Activated T-cell treated with anti-CD3 and anti-CD28 coated beads, Interleukin-2, amount 50 U/mL, for 24 hours (primary cell): ENCODE measurements around the gene TMEM59.
"Not testable (repeated sequence)": the region's sequence is repeated elsewhere in the genome, so short reads cannot be mapped to it uniquely, and the experiment has no call there.

Experiments used
- DNase-seq: peaks from one replicate; pipeline ENCODE4 v3.0.0-alpha.2; 2020
- H3K27ac Mint-ChIP-seq: 2 replicates; pipeline ENCODE4 v1.8.0; 2020; ENCODE audit warnings: mild to moderate bottlenecking, mixed read lengths
- H3K27me3 Mint-ChIP-seq: 2 replicates; pipeline ENCODE4 v1.8.0; 2020; ENCODE audit warnings: mixed read lengths
- H3K36me3 Mint-ChIP-seq: 2 replicates; pipeline ENCODE4 v1.8.0; 2020; ENCODE audit warnings: low read depth, mixed read lengths
- H3K4me1 Mint-ChIP-seq: 2 replicates; pipeline ENCODE4 v1.8.0; 2020; ENCODE audit warnings: low read depth, mixed read lengths
- H3K4me3 Mint-ChIP-seq: 2 replicates; pipeline ENCODE4 v1.8.0; 2020; ENCODE audit warnings: mild to moderate bottlenecking, moderate library complexity, mixed read lengths
- H3K9me3 Mint-ChIP-seq: 2 replicates; pipeline ENCODE4 v1.8.0; 2020; ENCODE audit warnings: mixed read lengths

TMEM59 gene

GRCh38 chr1:53994516-53994915 lies 58.5 kb downstream of the TMEM59 start:
- not testable (repeated sequence) for H3K9me3 Mint-ChIP-seq, H3K36me3 Mint-ChIP-seq, DNase-seq, H3K27ac Mint-ChIP-seq, H3K4me3 Mint-ChIP-seq, H3K4me1 Mint-ChIP-seq, H3K27me3 Mint-ChIP-seq

- H3K4me1 Mint-ChIP-seq = peaks cover 6% of the 10 kb centered on the region
- no peak overlapping the region for H3K27ac Mint-ChIP-seq
- H3K4me3 Mint-ChIP-seq = no peak overlapping the region
- H3K27me3 Mint-ChIP-seq = peaks cover 3% of the 10 kb centered on the region
- no peaks in the 10 kb centered on the region for H3K36me3 Mint-ChIP-seq
- no peak for DNase-seq
- H3K9me3 Mint-ChIP-seq = no peaks in the 10 kb centered on the region
These were observed 60.7 kb downstream of the TMEM59 start for GRCh38 chr1:53992085-53992874.

- Mint-ChIP-seq H3K4me1 (peaks cover 17% of the 10 kb centered on the region), H3K4me3 (no peak overlapping the region), H3K27me3 (no peaks in the 10 kb centered on the region), H3K27ac (peak overlapping the region; percentile 51), H3K36me3 (no peaks in the 10 kb centered on the region), H3K9me3 (no peaks in the 10 kb centered on the region)
- DNase-seq = no peak
These were observed 65.1 kb downstream of the TMEM59 start for GRCh38 chr1:53987880-53988279.

GRCh38 chr1:53986458-53986857 lies 66.5 kb downstream of the TMEM59 start:
- peaks cover 22% of the 10 kb centered on the region for H3K4me1 Mint-ChIP-seq
- DNase-seq = no peak
- H3K36me3 Mint-ChIP-seq = no peaks in the 10 kb centered on the region
- no peak overlapping the region for H3K4me3 Mint-ChIP-seq
- H3K27ac Mint-ChIP-seq = no peak overlapping the region
- H3K27me3 Mint-ChIP-seq = no peaks in the 10 kb centered on the region
- no peaks in the 10 kb centered on the region for H3K9me3 Mint-ChIP-seq

GRCh38 chr1:53984726-53985125 lies 68.3 kb downstream of the TMEM59 start:
- Mint-ChIP-seq H3K27me3 (no peaks in the 10 kb centered on the region), H3K27ac (no peak overlapping the region), H3K4me1 (peaks cover 22% of the 10 kb centered on the region), H3K9me3 (no peaks in the 10 kb centered on the region), H3K4me3 (no peak overlapping the region), H3K36me3 (no peaks in the 10 kb centered on the region)
- no peak for DNase-seq

- no peaks in the 10 kb centered on the region for H3K27me3 Mint-ChIP-seq
- peaks cover 18% of the 10 kb centered on the region for H3K4me1 Mint-ChIP-seq
- no peak for DNase-seq
- H3K4me3 Mint-ChIP-seq = no peak overlapping the region
- no peak overlapping the region for H3K27ac Mint-ChIP-seq
- H3K36me3 Mint-ChIP-seq = no peaks in the 10 kb centered on the region
- H3K9me3 Mint-ChIP-seq = no peaks in the 10 kb centered on the region
These were observed 70.3 kb downstream of the TMEM59 start for GRCh38 chr1:53982763-53983104.

GRCh38 chr1:53982034-53982762 lies 70.8 kb downstream of the TMEM59 start:
- no peaks in the 10 kb centered on the region for H3K27me3 Mint-ChIP-seq
- no peak overlapping the region for H3K27ac Mint-ChIP-seq

GRCh38 chr1:53981220-53981619 lies 71.8 kb downstream of the TMEM59 start:
- Mint-ChIP-seq H3K4me1 (peaks cover 8% of the 10 kb centered on the region), H3K27ac (no peak overlapping the region), H3K4me3 (no peak overlapping the region), H3K36me3 (no peaks in the 10 kb centered on the region), H3K9me3 (no peaks in the 10 kb centered on the region), H3K27me3 (no peaks in the 10 kb centered on the region)
- DNase-seq = no peak

More at GRCh38 chr1:53982034-53982762, 70.8 kb downstream of the TMEM59 start:
- no peak overlapping the region for H3K4me3 Mint-ChIP-seq
- H3K4me1 Mint-ChIP-seq = peaks cover 15% of the 10 kb centered on the region
- DNase-seq = no peak
- no peaks in the 10 kb centered on the region for H3K9me3 Mint-ChIP-seq
- no peaks in the 10 kb centered on the region for H3K36me3 Mint-ChIP-seq

GRCh38 chr1:53979712-53980450 lies 73.1 kb downstream of the TMEM59 start:
- no peak overlapping the region for H3K4me3 Mint-ChIP-seq
- no peaks in the 10 kb centered on the region for H3K9me3 Mint-ChIP-seq
- no peak for DNase-seq
- peaks cover 8% of the 10 kb centered on the region for H3K36me3 Mint-ChIP-seq
- H3K27me3 Mint-ChIP-seq = no peaks in the 10 kb centered on the region
- H3K4me1 Mint-ChIP-seq = peaks cover 4% of the 10 kb centered on the region
- H3K27ac Mint-ChIP-seq = no peak overlapping the region
